OCI-LY1 (cell line): Measurements from ENCODE around the gene KRT84.

ENCODE experiments used
- CTCF ChIP-seq: fragments of 200-600 bp; sonication (generic), shearing (Covaris generic); IDR thresholded peaks from 2 replicates; pipeline ENCODE4 v1.5.1; 2017; ENCODE audit warnings: mild to moderate bottlenecking, antibody characterized with exemption, low read length, moderate library complexity, mixed read lengths
- EZH2 ChIP-seq: fragments of 200-600 bp; sonication (generic), shearing (Covaris generic); IDR thresholded peaks from 2 replicates; pipeline ENCODE4 v1.8.0; 2017; ENCODE audit warnings: borderline replicate concordance, mixed run types, mild to moderate bottlenecking, antibody characterized with exemption, low read length, moderate library complexity, mixed read lengths

GRCh38 chr12:52378091-52378490, 7.4 kb downstream of the KRT84 start:
- TF ChIP-seq EZH2 (no peak), CTCF (no peak)
